IPS-15b (cell line): ENCODE measurements around the gene CLDN1.

Experiments used
- H3K27me3 ChIP-seq: one replicate; pipeline ENCODE4 v1.6.1; 2013; ENCODE audit warnings: low read length; ENCODE audit not compliant: control insufficient read depth, insufficient read depth
- H3K36me3 ChIP-seq: one replicate; pipeline ENCODE4 v1.6.1; 2013; ENCODE audit warnings: low read length; ENCODE audit not compliant: control insufficient read depth, insufficient read depth
- H3K4me1 ChIP-seq: one replicate; pipeline ENCODE4 v1.6.1; 2013; ENCODE audit warnings: mild to moderate bottlenecking, low read length; ENCODE audit not compliant: control insufficient read depth, insufficient read depth
- H3K4me3 ChIP-seq: one replicate; pipeline ENCODE4 v1.5.1; 2013; ENCODE audit warnings: low read depth, low read length
- H3K9ac ChIP-seq: one replicate; pipeline ENCODE4 v1.6.1; 2013; ENCODE audit warnings: low read depth, mild to moderate bottlenecking, low read length
- H3K9me3 ChIP-seq: one replicate; pipeline ENCODE4 v1.6.1; 2013; ENCODE audit warnings: mild to moderate bottlenecking, low read length; ENCODE audit not compliant: control insufficient read depth, insufficient read depth

Gene CLDN1

GRCh38 chr3:190352861-190353457 lies 30.7 kb upstream of the CLDN1 start:
- Histone ChIP-seq H3K27me3 (no peaks in the 10 kb centered on the region), H3K36me3 (no peaks in the 10 kb centered on the region), H3K4me3 (no peak overlapping the region), H3K4me1 (peaks cover 2% of the 10 kb centered on the region), H3K9ac (no peak overlapping the region), H3K9me3 (no peaks in the 10 kb centered on the region)

GRCh38 chr3:190346541-190346940 lies 24.3 kb upstream of the CLDN1 start:
- H3K9ac ChIP-seq = no peak overlapping the region
- no peaks in the 10 kb centered on the region for H3K9me3 ChIP-seq
- no peaks in the 10 kb centered on the region for H3K27me3 ChIP-seq
- H3K4me1 ChIP-seq = no peaks in the 10 kb centered on the region
- no peaks in the 10 kb centered on the region for H3K36me3 ChIP-seq
- no peak overlapping the region for H3K4me3 ChIP-seq

DNA sequence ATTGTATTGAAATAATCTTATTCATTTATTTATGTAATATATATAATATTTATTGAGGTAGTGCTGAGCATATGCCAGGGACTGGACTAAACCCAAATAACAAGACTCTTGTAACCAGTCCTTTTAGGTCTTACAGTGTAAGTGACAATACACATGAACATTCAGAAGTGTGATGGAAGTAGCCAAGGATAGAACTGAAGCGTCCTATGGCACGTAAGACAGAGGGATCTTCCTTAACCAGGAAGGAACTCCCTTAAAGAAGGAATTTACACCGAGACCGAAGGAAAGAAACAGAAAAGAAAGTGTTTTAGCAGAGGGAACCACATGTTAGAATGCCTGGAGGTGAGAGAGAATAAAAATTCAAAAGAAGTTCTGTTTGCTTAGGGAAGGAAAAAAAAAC lies 23.6 kb upstream of the CLDN1 start:
- Histone ChIP-seq H3K4me1 (no peaks in the 10 kb centered on the region), H3K27me3 (no peaks in the 10 kb centered on the region), H3K36me3 (no peaks in the 10 kb centered on the region), H3K4me3 (no peak overlapping the region), H3K9ac (no peak overlapping the region), H3K9me3 (no peaks in the 10 kb centered on the region)

DNA sequence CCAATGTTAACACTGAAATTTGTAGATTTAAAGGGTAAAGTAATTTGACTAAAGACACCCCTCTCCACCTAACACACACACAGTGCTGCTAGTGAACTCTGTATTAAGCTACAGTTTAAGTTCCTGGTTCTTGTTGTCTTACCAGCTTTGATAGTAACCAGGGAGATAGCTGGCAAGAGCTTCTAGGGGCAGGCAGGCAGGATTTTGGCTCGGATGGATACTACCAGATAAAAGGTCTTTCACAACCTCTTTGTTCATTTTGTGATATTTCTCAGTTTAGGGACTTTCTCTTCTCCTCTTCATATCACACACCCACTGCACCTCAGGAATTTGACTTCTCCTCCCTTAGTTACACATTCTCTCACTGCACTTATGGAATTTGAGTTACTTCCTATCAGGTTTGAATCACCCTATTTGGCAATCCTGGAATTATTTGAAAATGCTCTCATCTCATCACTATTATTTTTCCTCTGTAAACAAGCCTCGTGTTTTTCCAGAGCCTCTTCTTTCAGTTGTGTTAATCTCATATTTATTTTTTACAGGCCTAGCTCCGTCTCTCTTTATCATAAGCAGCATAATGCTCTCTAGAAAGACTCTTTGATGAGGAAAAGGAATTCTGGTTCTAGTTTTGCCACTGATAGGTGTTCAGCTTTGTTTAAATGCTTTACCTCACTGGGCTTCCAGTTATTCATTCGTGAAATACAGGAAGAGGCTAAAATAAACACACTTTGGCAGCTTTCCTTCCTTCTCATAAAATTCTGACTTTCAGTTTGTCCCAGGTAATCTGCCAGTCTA lies 23.0 kb upstream of the CLDN1 start:
- Histone ChIP-seq H3K27me3 (no peaks in the 10 kb centered on the region), H3K36me3 (no peaks in the 10 kb centered on the region), H3K9me3 (no peaks in the 10 kb centered on the region), H3K9ac (no peak overlapping the region), H3K4me3 (no peak overlapping the region), H3K4me1 (no peaks in the 10 kb centered on the region)

GRCh38 chr3:190340071-190340470 lies 17.8 kb upstream of the CLDN1 start:
- no peaks in the 10 kb centered on the region for H3K27me3 ChIP-seq
- no peak overlapping the region for H3K9ac ChIP-seq
- no peaks in the 10 kb centered on the region for H3K36me3 ChIP-seq
- no peak overlapping the region for H3K4me3 ChIP-seq
- no peaks in the 10 kb centered on the region for H3K9me3 ChIP-seq
- H3K4me1 ChIP-seq = no peaks in the 10 kb centered on the region

DNA sequence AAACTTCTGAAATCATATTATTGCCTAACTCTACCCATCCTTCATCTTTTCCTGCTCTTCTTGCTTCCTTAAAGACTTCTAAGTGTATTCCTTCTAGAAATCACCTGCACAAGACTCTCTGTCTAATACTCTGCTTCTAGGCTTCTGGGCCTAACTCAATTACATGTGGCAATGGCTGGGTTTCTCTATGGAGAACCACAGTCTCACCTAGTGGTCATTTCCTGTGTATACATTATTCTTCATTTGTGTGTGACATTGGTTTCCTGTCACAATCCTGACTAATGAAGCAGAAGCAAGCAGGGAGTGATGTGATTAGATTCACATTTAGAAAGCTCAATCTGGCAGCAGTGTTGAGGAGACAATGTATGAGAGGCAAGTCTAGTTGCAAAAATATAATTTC lies 16.9 kb upstream of the CLDN1 start:
- Histone ChIP-seq H3K4me3 (no peak overlapping the region), H3K9me3 (no peaks in the 10 kb centered on the region), H3K36me3 (no peaks in the 10 kb centered on the region), H3K4me1 (no peaks in the 10 kb centered on the region), H3K27me3 (no peaks in the 10 kb centered on the region), H3K9ac (no peak overlapping the region)

GRCh38 chr3:190338717-190339116 lies 16.5 kb upstream of the CLDN1 start:
- no peaks in the 10 kb centered on the region for H3K9me3 ChIP-seq
- no peak overlapping the region for H3K4me3 ChIP-seq
- no peaks in the 10 kb centered on the region for H3K27me3 ChIP-seq
- no peaks in the 10 kb centered on the region for H3K4me1 ChIP-seq
- no peak overlapping the region for H3K9ac ChIP-seq
- H3K36me3 ChIP-seq = no peaks in the 10 kb centered on the region

GRCh38 chr3:190337301-190337700 lies 15.1 kb upstream of the CLDN1 start:
- no peak overlapping the region for H3K4me3 ChIP-seq

GRCh38 chr3:190336516-190337189 lies 14.4 kb upstream of the CLDN1 start:
- H3K9me3 ChIP-seq = no peaks in the 10 kb centered on the region
- H3K27me3 ChIP-seq = no peaks in the 10 kb centered on the region
- no peaks in the 10 kb centered on the region for H3K36me3 ChIP-seq
- no peaks in the 10 kb centered on the region for H3K4me1 ChIP-seq
- no peak overlapping the region for H3K9ac ChIP-seq
- no peak overlapping the region for H3K4me3 ChIP-seq

More at GRCh38 chr3:190337301-190337700, 15.1 kb upstream of the CLDN1 start:
- no peak overlapping the region for H3K9ac ChIP-seq
- no peaks in the 10 kb centered on the region for H3K4me1 ChIP-seq
- no peaks in the 10 kb centered on the region for H3K36me3 ChIP-seq
- no peaks in the 10 kb centered on the region for H3K27me3 ChIP-seq
- no peaks in the 10 kb centered on the region for H3K9me3 ChIP-seq

DNA sequence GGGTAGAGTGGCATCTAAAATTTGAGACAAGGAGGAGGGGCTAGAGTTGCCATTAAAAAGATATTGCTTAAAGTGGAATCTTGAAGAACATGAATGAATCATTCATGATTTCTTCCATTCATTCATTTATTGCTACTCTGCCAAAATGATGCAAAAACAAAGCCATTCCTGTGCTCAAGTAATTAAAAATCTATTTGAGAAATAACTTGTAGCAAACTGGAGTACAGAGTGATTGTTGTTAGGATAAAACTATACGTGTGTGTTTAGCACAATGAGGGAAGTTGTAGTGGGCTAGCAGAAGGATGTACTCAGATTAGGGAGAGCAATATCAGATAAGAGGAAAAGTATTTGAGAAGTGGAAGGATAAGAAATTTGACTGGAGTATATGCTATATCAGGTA lies 11.7 kb upstream of the CLDN1 start:
- no peaks in the 10 kb centered on the region for H3K9me3 ChIP-seq
- H3K9ac ChIP-seq = no peak overlapping the region
- no peak overlapping the region for H3K4me3 ChIP-seq
- H3K36me3 ChIP-seq = no peaks in the 10 kb centered on the region
- H3K4me1 ChIP-seq = no peaks in the 10 kb centered on the region
- H3K27me3 ChIP-seq = no peaks in the 10 kb centered on the region

- Histone ChIP-seq H3K4me1 (peaks cover 5% of the 10 kb centered on the region), H3K9me3 (no peaks in the 10 kb centered on the region), H3K36me3 (no peaks in the 10 kb centered on the region), H3K4me3 (no peak overlapping the region), H3K9ac (no peak overlapping the region), H3K27me3 (no peaks in the 10 kb centered on the region)
Observed at GRCh38 chr3:190330936-190331734, 8.9 kb upstream of the CLDN1 start.
